Left colon (tissue), 2 donors: ENCODE results near the gene SORT1. TPM values are rescaled to one million over a fixed set of nuclear protein-coding genes. Genes with fewer than 3 reads are reported as not detected.
"Not testable (repeated sequence)": the region's sequence is repeated elsewhere in the genome, so short reads cannot be mapped to it uniquely, and the experiment has no call there.

ENCODE experiments used
- ATAC-seq: fragments of 200-7000 bp; cut with Tn5 transposase; one replicate; pipeline ENCODE4 v1.9.1; 2020; ENCODE audit warnings: mild to moderate bottlenecking, moderate library complexity
- DNase-seq, 2 donors: peaks; one replicate each; pipeline ENCODE4 v3.0.0-alpha.2; 2020
- intact Hi-C, 2 donors: fragments of 100-400 bp; cut with DNase I in 1 of 2; cut with micrococcal nuclease in 1 of 2; formaldehyde crosslinking; loops; one replicate each; pipeline versions ENCODE4 v1.11.2 to v1.14.0; 2022; cut with DNase I, micrococcal nuclease
- long read RNA-seq: library from polyadenylated mRNA; unstranded; transcript quantifications from one replicate; pipeline ENCODE4 v2.0.0, GENCODE V29; 2021
- total RNA-seq, 2 donors: library from RNA; stranded (reverse); fragmentation: NEBNext Ultra II Directional; extraction: Animal tissue kit (Norgen Biotek cat#: 25700); gene quantifications; one replicate each; pipeline ENCODE4 v1.2.1, GENCODE V29; 2021
- donor health status: DM: no; HTN: no; CAD: no.
- donor health status: DM: yes; HTN: yes; CAD: no.

Gene SORT1
- 100 to 1,000 TPM; 123 to 124 TPM for total RNA-seq
- long read RNA-seq, full-length matches to known transcripts = 100 of 201 reads
- long read RNA-seq, partial matches to known transcripts = 10 of 201 reads
- long read RNA-seq, other reads (novel, unspliced or antisense) = 91 of 201 reads

GRCh38 chr1:109397581-109398342 is at the start of gene SORT1:
Gene SORT1 (minus strand): TSS chr1:109397918. CDS start chr1:109397892, 26 bp downstream.
- DNase-seq = peak; percentile 81 to 89
- ATAC-seq = peak; percentile 85
- intact Hi-C loops = loop anchor here in 1 of 2 donors (5.0 kb wide), 1 partner anchor 120 kb away; no protein-coding TSS in a partner anchor

- intact Hi-C loops, ATAC-seq: not testable (repeated sequence)
These were observed 48.4 kb upstream of the SORT1 start for GRCh38 chr1:109445949-109446695.

GRCh38 chr1:109444346-109444745 is 46.6 kb upstream of the SORT1 start:
- DNase-seq (no peak), ATAC-seq (no peak)
- intact Hi-C loops = no loop called here

More at GRCh38 chr1:109445949-109446695, 48.4 kb upstream of the SORT1 start:
- not testable (repeated sequence) for DNase-seq

GRCh38 chr1:109443476-109443875 is 45.8 kb upstream of the SORT1 start:
- DNase-seq = no peak
- intact Hi-C loops = no loop called here
- ATAC-seq = no peak

- DNase-seq (no peak), ATAC-seq (no peak)
- intact Hi-C loops = no loop called here
These were observed 43.4 kb upstream of the SORT1 start for GRCh38 chr1:109441069-109441468.

- intact Hi-C loops = no loop called here
- no peak for DNase-seq
- no peak for ATAC-seq
These were observed 41.1 kb upstream of the SORT1 start for GRCh38 chr1:109438798-109439297.

GRCh38 chr1:109434484-109434883 is 36.8 kb upstream of the SORT1 start:
- intact Hi-C loops = no loop called here
- DNase-seq (no peak), ATAC-seq (no peak)

GRCh38 chr1:109433322-109433721 is 35.6 kb upstream of the SORT1 start:
- DNase-seq (no peak), ATAC-seq (no peak)
- intact Hi-C loops = no loop called here

- ATAC-seq (no peak), DNase-seq (no peak)
- intact Hi-C loops = no loop called here
These were observed 34.6 kb upstream of the SORT1 start for GRCh38 chr1:109432336-109432735.

GRCh38 chr1:109427171-109427467 is 29.4 kb upstream of the SORT1 start:
- ATAC-seq (no peak), DNase-seq (no peak)
- intact Hi-C loops = no loop called here

GRCh38 chr1:109426281-109427170 is 28.8 kb upstream of the SORT1 start, which contains the start of gene PSMA5:
Gene PSMA5 (minus strand): TSS chr1:109426448. CDS start chr1:109426330, 118 bp downstream.
- intact Hi-C loops = no loop called here
- ATAC-seq (peak; percentile 93), DNase-seq (peak; percentile 96 to 99)

GRCh38 chr1:109425391-109426280 is 27.9 kb upstream of the SORT1 start:
- intact Hi-C loops = no loop called here
- ATAC-seq (peak; percentile 67), DNase-seq (peak; percentile 66 to 67)

- intact Hi-C loops = no loop called here
- no peak for DNase-seq
- no peak for ATAC-seq
These were observed 25.8 kb upstream of the SORT1 start for GRCh38 chr1:109423498-109423897.

- ATAC-seq (no peak), DNase-seq (no peak)
- intact Hi-C loops = no loop called here
These were observed 14.8 kb upstream of the SORT1 start for GRCh38 chr1:109412551-109412950.

- ATAC-seq (no peak), DNase-seq (no peak)
- intact Hi-C loops = loop anchor here in 1 of 2 donors (5.0 kb wide), 1 partner anchor 133 kb away; no protein-coding TSS in a partner anchor
These were observed 7.1 kb upstream of the SORT1 start for GRCh38 chr1:109404838-109405237.

GRCh38 chr1:109402025-109402424 is 4.3 kb upstream of the SORT1 start:
- intact Hi-C loops = loop anchor here in 1 of 2 donors (5.0 kb wide), 1 partner anchor 130 kb away; no protein-coding TSS in a partner anchor
- ATAC-seq (no peak), DNase-seq (no peak)

GRCh38 chr1:109400035-109400655 is 2.4 kb upstream of the SORT1 start:
- no peak for DNase-seq
- intact Hi-C loops = loop anchor here in 1 of 2 donors (5.0 kb wide), 1 partner anchor 128 kb away; no protein-coding TSS in a partner anchor
- no peak for ATAC-seq
